GM19467 (cell line): ENCODE data around the gene OR2T6.
"Not testable (repeated sequence)": the region's sequence is repeated elsewhere in the genome, so short reads cannot be mapped to it uniquely, and the experiment has no call there.

Experiments used
- ATAC-seq: cut with Tn5 transposase; IDR thresholded peaks from one replicate; pipeline ENCODE4 v1.9.1; 2021; ENCODE audit warnings: mild to moderate bottlenecking, moderate library complexity; ENCODE audit not compliant: unreplicated experiment

OR2T6 gene

GRCh38 chr1:248432201-248432600, 56.7 kb downstream of the OR2T6 start:
- ATAC-seq: not testable (repeated sequence)

- ATAC-seq: not testable (repeated sequence)
These were observed 58.4 kb downstream of the OR2T6 start for GRCh38 chr1:248433811-248434415.

- ATAC-seq: not testable (repeated sequence)
These were observed 59.4 kb downstream of the OR2T6 start for GRCh38 chr1:248434913-248435312.

- not testable (repeated sequence) for ATAC-seq
These were observed 60.8 kb downstream of the OR2T6 start for GRCh38 chr1:248436303-248436702.

GRCh38 chr1:248438668-248439067, 63.1 kb downstream of the OR2T6 start:
- ATAC-seq: not testable (repeated sequence)

GRCh38 chr1:248439283-248439682, 63.7 kb downstream of the OR2T6 start:
- not testable (repeated sequence) for ATAC-seq
